Fibroblast of lung (primary cell): ENCODE measurements around the gene GABRG3. TPM values are rescaled to one million over a fixed set of nuclear protein-coding genes. Genes with fewer than 3 reads are reported as not detected.

Experiments used
- DNase-seq, 2 donors: peaks; one replicate each; pipeline versions ENCODE4 v3.0.0 to v3.0.0-alpha.2; 2010; ENCODE audit warnings: low read depth in 2 of 2
- H2AFZ ChIP-seq: 2 replicates; pipeline ENCODE4 v1.5.1; 2012; ENCODE audit warnings: low read length, control low read depth, inconsistent platforms
- H3K27ac ChIP-seq: 2 replicates; pipeline ENCODE4 v1.5.1; 2011; ENCODE audit warnings: low read length, control low read depth; ENCODE audit not compliant: insufficient read depth
- H3K27me3 ChIP-seq: 2 replicates; pipeline ENCODE4 v1.5.1; 2011; ENCODE audit warnings: mild to moderate bottlenecking, low read length; ENCODE audit not compliant: control insufficient read depth, insufficient read depth
- H3K36me3 ChIP-seq: 2 replicates; pipeline ENCODE4 v1.5.1; 2011; ENCODE audit warnings: low read length; ENCODE audit not compliant: control insufficient read depth, insufficient read depth
- H3K4me1 ChIP-seq: 2 replicates; pipeline ENCODE4 v1.5.1; 2011; ENCODE audit warnings: low read length; ENCODE audit not compliant: control insufficient read depth, insufficient read depth; ENCODE audit errors: extremely low read depth
- H3K4me2 ChIP-seq: 2 replicates; pipeline ENCODE4 v1.5.1; 2011; ENCODE audit warnings: low read length, control low read depth; ENCODE audit not compliant: insufficient read depth; ENCODE audit errors: extremely low read depth
- H3K4me3 ChIP-seq, 4 experiments: fragments of 200-600 bp in 1 of 4; sonication (generic) in 1 of 4; replicated peaks in 1 of 4; 2 replicates each; pipeline ENCODE4 v1.5.1; 2011 to 2016; ENCODE audit warnings: low read length in 4 of 4, low read depth in 3 of 4, mild to moderate bottlenecking in 3 of 4, control low read depth in 2 of 4, inconsistent platforms in 1 of 4, mixed read lengths in 1 of 4; ENCODE audit not compliant: insufficient read depth in 1 of 4; ENCODE audit errors: control extremely low read depth in 1 of 4
- H3K79me2 ChIP-seq: 2 replicates; pipeline ENCODE4 v1.5.1; 2012; ENCODE audit warnings: mild to moderate bottlenecking, low read length, inconsistent platforms; ENCODE audit not compliant: control insufficient read depth, insufficient read depth
- H3K9ac ChIP-seq: 2 replicates; pipeline ENCODE4 v1.5.1; 2011; ENCODE audit warnings: mild to moderate bottlenecking, low read length, control low read depth; ENCODE audit not compliant: insufficient read depth
- H3K9me3 ChIP-seq: 2 replicates; pipeline ENCODE4 v1.5.1; 2012; ENCODE audit warnings: low read depth, low read length; ENCODE audit not compliant: control insufficient read depth, insufficient read depth
- H4K20me1 ChIP-seq: 2 replicates; pipeline ENCODE4 v1.5.1; 2011; ENCODE audit warnings: low read length; ENCODE audit not compliant: control insufficient read depth, insufficient read depth; ENCODE audit errors: extremely low read depth
- CTCF ChIP-seq, 2 donors: IDR thresholded peaks in 1 of 2; conservative IDR thresholded peaks in 1 of 2; 1 replicate in 1 of 2; 2 replicates in 1 of 2; pipeline ENCODE4 v1.5.1; 2011 to 2012; ENCODE audit warnings: low read length in 2 of 2, control low read depth in 1 of 2, inconsistent platforms in 1 of 2, low read depth in 1 of 2, mild to moderate bottlenecking in 1 of 2
- EZH2 ChIP-seq: IDR thresholded peaks from 2 replicates; pipeline ENCODE4 v1.5.1; 2012; ENCODE audit warnings: low read length, control low read depth, mild to moderate bottlenecking; ENCODE audit errors: missing control alignments
- polyA plus RNA-seq, 2 donors: library from polyadenylated mRNA; depleted of rRNA in 1 of 2; stranded (reverse) in 1 of 2; unstranded in 1 of 2; fragments of >200 nt; gene quantifications; 2 replicates each; pipeline ENCODE4 v1.2.1, GENCODE V29; 2011 to 2012; ENCODE audit warnings: missing spikeins in 1 of 2
- total RNA-seq: library from RNA; depleted of rRNA; stranded (reverse); fragments of >200 nt; gene quantifications from 2 replicates; pipeline ENCODE4 v1.2.1, GENCODE V29; 2014

GABRG3 gene
- total and polyA plus RNA-seq, 2 donors (not counting 1 experiment from before 2014, with no cell fraction given), result not detected

GRCh38 chr15:27057904-27058645, 87.1 kb downstream of the GABRG3 start:
- Histone ChIP-seq H3K4me1 (no peaks in the 10 kb centered on the region), H3K4me3 (no peak overlapping the region), H3K79me2 (no peaks in the 10 kb centered on the region), H3K27ac (no peak overlapping the region), H3K27me3 (no peaks in the 10 kb centered on the region), H3K9ac (no peak overlapping the region), H3K9me3 (no peaks in the 10 kb centered on the region), H3K4me2 (no peak overlapping the region), H4K20me1 (no peaks in the 10 kb centered on the region), H3K36me3 (no peaks in the 10 kb centered on the region), H2AFZ (no peak overlapping the region)
- DNase-seq, result peak; percentile 15 to 79
- TF ChIP-seq EZH2 (no peak), CTCF (conservative IDR thresholded peaks at IDR 0.05 in 1 of 2, IDR thresholded peaks at IDR 0.05 in 1 of 2; ENCODE audit: low read depth in 1 of 2, low read length in 2 of 2) (no peak)

- H3K36me3 ChIP-seq, result no peaks in the 10 kb centered on the region
- no peaks in the 10 kb centered on the region for H4K20me1 ChIP-seq
- H2AFZ ChIP-seq, result no peak overlapping the region
- no peaks in the 10 kb centered on the region for H3K27me3 ChIP-seq
- H3K4me1 ChIP-seq, result no peaks in the 10 kb centered on the region
- TF ChIP-seq EZH2, result no peak
- TF ChIP-seq CTCF (conservative IDR thresholded peaks at IDR 0.05 in 1 of 2, IDR thresholded peaks at IDR 0.05 in 1 of 2; ENCODE audit: low read depth in 1 of 2, low read length in 2 of 2), result no peak
- H3K4me2 ChIP-seq, result no peak overlapping the region
- no peak overlapping the region for H3K9ac ChIP-seq
- H3K79me2 ChIP-seq, result no peaks in the 10 kb centered on the region
- H3K27ac ChIP-seq, result no peak overlapping the region
- DNase-seq, result no peak
- H3K4me3 ChIP-seq, result no peak overlapping the region
- H3K9me3 ChIP-seq, result no peaks in the 10 kb centered on the region
These were observed 88.0 kb downstream of the GABRG3 start for GRCh38 chr15:27058939-27059338.

- Histone ChIP-seq H3K9ac (no peak overlapping the region), H3K4me2 (no peak overlapping the region), H4K20me1 (no peaks in the 10 kb centered on the region), H3K27me3 (no peaks in the 10 kb centered on the region), H3K9me3 (no peaks in the 10 kb centered on the region), H3K4me3 (no peak overlapping the region), H3K36me3 (no peaks in the 10 kb centered on the region), H3K79me2 (no peaks in the 10 kb centered on the region), H3K27ac (no peak overlapping the region), H3K4me1 (no peaks in the 10 kb centered on the region), H2AFZ (no peak overlapping the region)
- TF ChIP-seq CTCF (conservative IDR thresholded peaks at IDR 0.05 in 1 of 2, IDR thresholded peaks at IDR 0.05 in 1 of 2; ENCODE audit: low read depth in 1 of 2, low read length in 2 of 2) (peak; percentile 40 to 64), EZH2 (no peak)
- DNase-seq, result peak; percentile 30 to 56
These were observed 88.7 kb downstream of the GABRG3 start for GRCh38 chr15:27059610-27060202.
